ENCODE data around the gene DGKZ.

- TF ChIP-seq CTCF (conservative IDR thresholded peaks at IDR 0.05) (no peak), ZFX (IDR thresholded peaks at IDR 0.05) (no peak)
Measured at GRCh38 chr11:46339816-46340215, 7.4 kb upstream of the DGKZ start.
